Measurements from ENCODE around the gene KCNMA1.

Gene KCNMA1

DNA sequence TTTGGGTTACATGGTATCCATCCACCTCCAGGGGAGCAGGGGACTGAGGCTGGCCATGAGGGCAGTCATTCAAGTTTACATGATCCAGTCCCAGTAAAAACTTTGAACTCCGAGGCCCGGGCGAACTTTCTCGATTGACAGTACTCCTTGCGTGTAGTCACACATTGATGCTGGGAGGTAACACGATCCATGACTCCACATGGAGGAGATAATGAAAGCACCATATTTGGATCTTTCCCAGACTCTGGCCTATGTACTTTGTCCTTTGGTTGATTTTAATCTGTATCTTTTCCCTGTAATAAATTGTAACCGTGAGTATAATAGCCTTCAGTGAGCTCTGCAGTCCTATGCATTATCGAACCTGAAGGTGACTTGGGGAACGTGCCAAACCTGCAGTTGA lies 401.6 kb downstream of the KCNMA1 start:
- no peak overlapping the region for H3K4me3 ChIP-seq (replicated peaks; ENCODE audit: low read depth, low read length)
- DNase-seq (ENCODE audit: extremely low read depth, insufficient read length): no peak
- no peaks in the 10 kb centered on the region for H3K27me3 ChIP-seq (replicated peaks; ENCODE audit: control insufficient read depth, insufficient read depth, low read length)
- no peaks in the 10 kb centered on the region for H3K36me3 ChIP-seq (ENCODE audit: control insufficient read depth, insufficient read depth, low read length)
- TF ChIP-seq, protein P1, sequence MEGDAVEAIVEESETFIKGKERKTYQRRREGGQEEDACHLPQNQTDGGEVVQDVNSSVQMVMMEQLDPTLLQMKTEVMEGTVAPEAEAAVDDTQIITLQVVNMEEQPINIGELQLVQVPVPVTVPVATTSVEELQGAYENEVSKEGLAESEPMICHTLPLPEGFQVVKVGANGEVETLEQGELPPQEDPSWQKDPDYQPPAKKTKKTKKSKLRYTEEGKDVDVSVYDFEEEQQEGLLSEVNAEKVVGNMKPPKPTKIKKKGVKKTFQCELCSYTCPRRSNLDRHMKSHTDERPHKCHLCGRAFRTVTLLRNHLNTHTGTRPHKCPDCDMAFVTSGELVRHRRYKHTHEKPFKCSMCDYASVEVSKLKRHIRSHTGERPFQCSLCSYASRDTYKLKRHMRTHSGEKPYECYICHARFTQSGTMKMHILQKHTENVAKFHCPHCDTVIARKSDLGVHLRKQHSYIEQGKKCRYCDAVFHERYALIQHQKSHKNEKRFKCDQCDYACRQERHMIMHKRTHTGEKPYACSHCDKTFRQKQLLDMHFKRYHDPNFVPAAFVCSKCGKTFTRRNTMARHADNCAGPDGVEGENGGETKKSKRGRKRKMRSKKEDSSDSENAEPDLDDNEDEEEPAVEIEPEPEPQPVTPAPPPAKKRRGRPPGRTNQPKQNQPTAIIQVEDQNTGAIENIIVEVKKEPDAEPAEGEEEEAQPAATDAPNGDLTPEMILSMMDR (IDR thresholded peaks at IDR 0.05; ENCODE audit: insufficient read depth, low read length, poor library complexity, severe bottlenecking): no peak

DNA sequence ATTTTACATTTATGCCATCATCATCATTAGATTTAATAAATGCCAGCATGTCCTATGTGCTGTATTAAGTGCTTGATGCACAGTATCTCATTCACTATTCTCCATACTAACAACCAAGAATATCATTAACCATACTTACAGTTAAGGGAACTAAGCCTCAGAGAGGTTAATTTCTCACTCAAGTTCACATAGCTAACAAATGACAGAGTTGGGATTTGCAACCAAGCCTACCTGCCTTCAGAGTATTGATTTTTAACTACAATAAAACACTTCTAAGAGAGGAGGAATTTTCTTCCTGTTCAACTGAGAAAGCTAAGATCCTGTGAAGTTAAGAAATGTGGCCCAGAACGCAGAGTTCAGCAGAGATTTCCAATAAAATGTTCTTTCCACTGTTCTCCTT lies 403.0 kb downstream of the KCNMA1 start:
- TF ChIP-seq, protein P1 (IDR thresholded peaks at IDR 0.05; ENCODE audit: insufficient read depth, low read length, poor library complexity, severe bottlenecking): no peak
- Histone ChIP-seq H3K27me3 (replicated peaks; ENCODE audit: control insufficient read depth, insufficient read depth, low read length) (no peaks in the 10 kb centered on the region), H3K36me3 (ENCODE audit: control insufficient read depth, insufficient read depth, low read length) (no peaks in the 10 kb centered on the region), H3K4me3 (replicated peaks; ENCODE audit: low read depth, low read length) (no peak overlapping the region)
- no peak for DNase-seq (ENCODE audit: extremely low read depth, insufficient read length)

DNA sequence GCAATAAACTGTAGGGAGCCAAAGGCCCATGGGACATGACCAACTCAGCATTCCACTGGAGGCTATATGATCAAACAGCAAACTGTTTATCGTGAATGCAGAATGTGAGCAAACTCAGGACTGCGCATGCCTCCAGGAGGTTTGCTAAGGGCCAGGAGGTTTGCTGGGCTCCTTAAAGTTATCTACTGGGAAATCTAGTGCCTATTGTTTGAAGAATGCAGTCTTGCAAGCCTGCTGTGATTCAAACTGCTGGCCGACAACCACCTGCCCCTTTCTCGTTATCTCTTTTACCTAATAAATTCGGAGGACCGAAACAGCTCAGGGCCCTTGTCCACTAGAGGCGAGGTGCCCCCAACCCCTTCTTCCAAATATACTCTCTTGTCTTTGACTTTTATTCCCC lies 404.1 kb downstream of the KCNMA1 start:
- no peak for DNase-seq (ENCODE audit: extremely low read depth, insufficient read length)
- TF ChIP-seq, protein P1 (IDR thresholded peaks at IDR 0.05; ENCODE audit: insufficient read depth, low read length, poor library complexity, severe bottlenecking): no peak
- no peak overlapping the region for H3K4me3 ChIP-seq (replicated peaks; ENCODE audit: low read depth, low read length)
- no peaks in the 10 kb centered on the region for H3K27me3 ChIP-seq (replicated peaks; ENCODE audit: control insufficient read depth, insufficient read depth, low read length)
- H3K36me3 ChIP-seq (ENCODE audit: control insufficient read depth, insufficient read depth, low read length): no peaks in the 10 kb centered on the region

DNA sequence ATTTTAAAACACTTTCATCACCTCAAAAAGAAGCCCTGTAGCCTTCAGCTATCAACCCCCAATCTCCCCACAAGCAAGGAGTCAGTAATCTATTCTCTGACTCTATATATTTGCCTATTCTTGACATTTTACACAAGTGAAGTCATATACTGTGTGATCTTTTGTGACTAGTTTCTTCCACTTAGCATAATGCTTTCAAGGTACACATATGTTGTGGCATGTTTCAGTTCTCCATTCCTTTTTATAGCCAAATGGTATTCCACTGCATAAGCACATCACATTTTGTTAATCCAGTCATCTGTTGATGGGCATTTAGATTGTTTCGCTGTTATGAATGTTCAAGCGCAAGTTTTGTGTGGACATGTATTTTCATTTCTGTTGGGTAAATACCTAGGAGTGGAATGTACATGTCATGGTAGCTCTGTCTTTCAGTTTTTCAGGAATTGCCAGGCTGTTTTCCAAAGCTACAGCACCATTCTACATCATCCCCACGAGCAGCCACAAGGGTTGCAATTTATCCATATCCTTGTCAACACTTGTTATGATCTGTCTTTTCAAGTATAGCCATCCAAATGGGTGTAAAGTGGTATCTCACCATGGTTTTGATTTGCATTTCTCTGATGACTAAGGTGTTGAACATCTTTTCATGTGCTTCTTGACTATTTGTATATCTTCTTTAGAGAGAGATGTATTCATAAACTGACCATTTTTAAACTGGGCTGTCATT lies 405.6 kb downstream of the KCNMA1 start:
- no peaks in the 10 kb centered on the region for H3K36me3 ChIP-seq (ENCODE audit: control insufficient read depth, insufficient read depth, low read length)
- no peak overlapping the region for H3K4me3 ChIP-seq (replicated peaks; ENCODE audit: low read depth, low read length)
- peak; percentile 6 for DNase-seq (ENCODE audit: extremely low read depth, insufficient read length)
- TF ChIP-seq, protein P1 (IDR thresholded peaks at IDR 0.05; ENCODE audit: insufficient read depth, low read length, poor library complexity, severe bottlenecking): no peak
- H3K27me3 ChIP-seq (replicated peaks; ENCODE audit: control insufficient read depth, insufficient read depth, low read length): no peaks in the 10 kb centered on the region

DNA sequence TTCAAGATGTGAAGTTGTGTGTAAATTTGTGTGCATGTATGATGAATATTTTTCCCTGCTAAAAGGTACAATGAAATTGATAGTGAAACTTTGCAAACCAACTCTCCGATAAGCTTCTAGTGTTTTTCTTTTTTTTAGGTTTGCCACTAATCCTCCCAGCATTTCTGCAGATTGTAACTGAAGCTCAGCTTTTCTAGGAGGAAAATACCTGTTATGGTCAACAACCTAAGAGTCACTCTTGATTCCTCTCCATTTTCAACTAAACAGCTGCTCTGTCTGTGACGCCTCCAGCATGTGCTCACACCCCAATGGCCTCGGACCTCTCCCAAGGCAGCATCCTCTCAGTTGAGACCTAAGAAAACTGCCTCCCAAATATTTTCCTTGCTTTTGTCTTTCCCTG lies 406.2 kb downstream of the KCNMA1 start:
- no peaks in the 10 kb centered on the region for H3K27me3 ChIP-seq (replicated peaks; ENCODE audit: control insufficient read depth, insufficient read depth, low read length)
- H3K36me3 ChIP-seq (ENCODE audit: control insufficient read depth, insufficient read depth, low read length): no peaks in the 10 kb centered on the region
- no peak overlapping the region for H3K4me3 ChIP-seq (replicated peaks; ENCODE audit: low read depth, low read length)
- no peak for DNase-seq (ENCODE audit: extremely low read depth, insufficient read length)
- TF ChIP-seq, protein P1 (IDR thresholded peaks at IDR 0.05; ENCODE audit: insufficient read depth, low read length, poor library complexity, severe bottlenecking): no peak

DNA sequence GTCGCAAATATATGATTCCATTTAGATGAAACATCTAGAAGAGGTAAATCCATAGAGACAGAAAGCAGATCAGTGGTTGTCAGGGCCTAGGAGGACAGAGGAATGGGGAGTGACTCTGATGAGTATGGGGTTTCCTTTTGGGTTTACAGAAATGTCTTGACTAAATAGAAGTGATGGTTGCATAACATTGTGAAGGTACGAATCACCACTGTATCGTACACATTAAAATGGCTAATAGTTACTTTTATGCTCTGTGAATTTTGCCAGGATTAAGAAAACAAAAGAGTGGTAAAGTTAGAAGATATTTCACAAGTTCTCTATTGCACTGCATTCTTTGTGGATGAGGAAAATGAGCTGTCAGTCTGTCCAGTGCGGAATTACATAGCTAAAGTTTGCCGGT lies 407.4 kb downstream of the KCNMA1 start:
- H3K4me3 ChIP-seq (replicated peaks; ENCODE audit: low read depth, low read length): no peak overlapping the region
- no peaks in the 10 kb centered on the region for H3K36me3 ChIP-seq (ENCODE audit: control insufficient read depth, insufficient read depth, low read length)
- DNase-seq (ENCODE audit: extremely low read depth, insufficient read length): no peak
- TF ChIP-seq, protein P1 (IDR thresholded peaks at IDR 0.05; ENCODE audit: insufficient read depth, low read length, poor library complexity, severe bottlenecking): no peak
- no peaks in the 10 kb centered on the region for H3K27me3 ChIP-seq (replicated peaks; ENCODE audit: control insufficient read depth, insufficient read depth, low read length)
